ENCODE results near the gene NXN.

NXN gene

GRCh38 chr17:979539-980405, at the start of gene NXN:
NXN (minus strand) TSS chr17:979776.
- DNase-seq (ENCODE audit: low read depth): peak; percentile 80

DNA sequence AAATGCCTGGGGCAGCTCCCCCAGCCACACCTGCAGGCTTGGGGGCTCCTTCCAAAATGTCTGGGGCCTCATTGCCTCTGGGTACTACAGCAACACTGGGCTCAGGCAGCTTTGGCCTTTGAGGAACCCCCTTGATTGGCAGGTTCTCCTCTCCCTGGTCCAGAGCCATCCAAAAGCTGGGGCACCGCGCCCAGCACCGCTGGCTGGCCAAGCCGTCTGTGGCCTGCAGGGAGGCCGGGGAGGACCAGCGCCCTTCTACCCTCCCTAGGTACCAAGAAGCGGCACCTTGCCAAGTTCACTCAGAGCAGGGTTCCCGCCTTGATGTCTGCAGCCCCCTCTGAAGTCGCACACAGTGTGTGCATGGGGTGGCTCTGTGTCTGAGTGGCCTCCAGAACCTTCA, 47.5 kb upstream of the NXN start:
- no peak for DNase-seq (ENCODE audit: low read depth)

DNA sequence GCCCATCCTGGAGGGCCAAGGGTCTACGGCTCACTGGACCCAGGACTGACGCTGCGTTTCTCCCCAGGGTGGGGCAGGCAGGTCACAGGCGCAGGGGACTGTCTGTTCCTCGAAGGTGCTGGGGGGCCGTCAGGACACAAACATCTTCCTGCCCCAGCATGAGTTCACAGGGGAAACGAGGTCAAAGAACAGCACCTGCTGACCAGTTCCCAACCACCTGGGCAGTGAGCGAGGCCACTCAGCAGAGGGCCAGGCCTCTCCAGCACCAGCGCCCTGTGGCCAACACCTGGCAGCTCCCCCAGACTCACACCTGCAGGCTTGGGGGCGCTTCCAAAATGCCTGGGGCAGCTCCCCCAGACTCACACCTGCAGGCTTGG, 47.0 kb upstream of the NXN start:
- no peak for DNase-seq (ENCODE audit: low read depth)

GRCh38 chr17:1025733-1026598, 46.4 kb upstream of the NXN start:
- no peak for DNase-seq (ENCODE audit: low read depth)

DNA sequence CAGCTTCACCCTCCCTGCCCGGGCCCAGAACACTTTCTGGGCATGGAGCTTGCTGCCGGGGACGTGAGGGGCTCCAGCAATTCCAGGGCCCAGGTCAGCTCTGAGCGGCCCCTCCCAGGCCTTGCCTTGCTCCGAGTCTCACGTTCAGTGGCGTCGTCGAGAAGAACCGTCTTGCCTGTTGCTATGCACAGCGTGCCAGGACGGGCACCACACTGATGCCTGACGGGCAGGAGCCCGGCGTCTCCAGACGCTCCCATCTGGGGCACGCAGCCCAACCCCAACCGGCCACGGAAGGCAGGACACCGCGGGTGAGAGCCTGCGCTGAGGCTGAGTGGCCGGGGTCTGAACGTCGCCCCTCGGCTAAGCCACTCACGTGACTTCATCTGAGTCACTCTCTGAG, 44.5 kb upstream of the NXN start:
- DNase-seq (ENCODE audit: low read depth): no peak

GRCh38 chr17:1022278-1023024, 42.9 kb upstream of the NXN start:
- no peak for DNase-seq (ENCODE audit: low read depth)

DNA sequence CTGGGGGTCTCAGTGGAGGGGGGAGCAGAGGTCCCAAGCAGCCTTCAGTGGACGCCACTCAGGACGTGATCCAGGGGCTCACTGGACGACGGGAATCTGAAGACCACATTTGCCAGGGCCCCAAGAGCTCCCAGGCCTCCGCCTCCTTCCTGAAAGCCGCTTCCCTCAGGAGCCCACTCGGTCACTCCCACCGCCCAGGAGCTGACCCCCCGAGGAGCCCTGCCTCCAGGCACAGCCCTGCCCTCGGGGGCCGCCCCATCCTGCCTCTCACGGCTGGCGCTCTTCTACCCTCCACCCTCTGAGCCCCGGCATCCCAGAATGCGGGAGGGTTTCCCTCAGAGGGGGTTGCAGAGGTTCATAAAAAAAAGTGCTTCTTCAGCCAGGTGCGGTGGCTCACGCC, 41.6 kb upstream of the NXN start:
- no peak for DNase-seq (ENCODE audit: low read depth)

DNA sequence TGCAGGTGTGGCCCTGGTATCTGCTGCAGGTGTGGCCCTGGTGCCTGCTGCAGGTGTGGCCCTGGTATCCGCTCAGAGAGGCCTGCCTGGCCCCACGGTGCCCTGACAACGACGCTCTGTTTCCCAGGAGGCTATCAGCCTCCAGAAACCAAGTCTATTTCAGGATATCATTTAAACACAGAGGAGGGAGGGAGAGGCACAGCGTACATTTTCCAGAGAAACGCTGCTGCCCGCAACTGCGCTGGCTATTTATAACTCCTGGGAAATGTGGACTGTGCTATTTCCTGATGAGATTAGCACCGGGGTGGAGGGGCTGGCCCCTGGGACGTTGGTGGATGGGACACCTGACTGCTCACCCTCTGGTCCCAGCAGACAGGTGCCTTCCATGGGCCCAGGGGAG, 39.9 kb upstream of the NXN start:
- DNase-seq (ENCODE audit: low read depth): no peak

DNA sequence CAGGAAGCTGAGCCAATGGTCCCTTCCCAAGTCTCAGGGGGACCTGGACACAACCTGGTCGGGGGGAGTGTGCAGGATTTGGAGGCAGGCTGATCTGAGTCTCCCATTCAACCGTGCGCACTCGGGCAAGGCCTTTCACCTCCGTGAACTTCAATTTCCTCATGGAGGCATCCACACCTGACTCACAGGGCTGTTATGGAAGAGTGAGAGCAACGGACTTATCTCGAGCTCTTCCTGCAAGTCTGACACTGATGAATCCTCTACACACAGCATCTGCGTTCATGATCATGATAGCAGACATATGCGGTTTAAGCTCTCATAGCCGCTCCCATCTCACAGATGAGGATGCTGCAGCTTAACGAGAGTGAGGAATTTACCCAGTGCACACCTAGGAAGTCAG, 39.0 kb upstream of the NXN start:
- DNase-seq (ENCODE audit: low read depth): no peak

DNA sequence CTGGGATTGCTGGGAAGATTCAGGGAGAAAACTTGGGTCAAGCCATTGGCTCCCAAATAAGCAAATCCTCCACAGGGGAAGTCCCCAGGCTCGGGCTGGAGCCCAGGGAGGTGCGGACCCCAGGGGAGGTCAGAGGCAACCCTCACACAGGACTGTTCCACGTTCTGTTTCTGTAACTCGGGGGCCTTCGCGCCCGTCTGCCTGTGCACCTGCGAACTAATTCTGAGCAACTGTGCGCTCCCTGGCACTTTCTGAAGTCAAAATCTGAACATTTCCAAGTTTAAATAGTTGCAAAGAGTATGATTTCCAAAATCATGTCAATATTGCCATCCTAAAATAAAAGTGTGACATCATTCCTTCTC, 34.1 kb upstream of the NXN start:
- DNase-seq (ENCODE audit: low read depth): no peak

DNA sequence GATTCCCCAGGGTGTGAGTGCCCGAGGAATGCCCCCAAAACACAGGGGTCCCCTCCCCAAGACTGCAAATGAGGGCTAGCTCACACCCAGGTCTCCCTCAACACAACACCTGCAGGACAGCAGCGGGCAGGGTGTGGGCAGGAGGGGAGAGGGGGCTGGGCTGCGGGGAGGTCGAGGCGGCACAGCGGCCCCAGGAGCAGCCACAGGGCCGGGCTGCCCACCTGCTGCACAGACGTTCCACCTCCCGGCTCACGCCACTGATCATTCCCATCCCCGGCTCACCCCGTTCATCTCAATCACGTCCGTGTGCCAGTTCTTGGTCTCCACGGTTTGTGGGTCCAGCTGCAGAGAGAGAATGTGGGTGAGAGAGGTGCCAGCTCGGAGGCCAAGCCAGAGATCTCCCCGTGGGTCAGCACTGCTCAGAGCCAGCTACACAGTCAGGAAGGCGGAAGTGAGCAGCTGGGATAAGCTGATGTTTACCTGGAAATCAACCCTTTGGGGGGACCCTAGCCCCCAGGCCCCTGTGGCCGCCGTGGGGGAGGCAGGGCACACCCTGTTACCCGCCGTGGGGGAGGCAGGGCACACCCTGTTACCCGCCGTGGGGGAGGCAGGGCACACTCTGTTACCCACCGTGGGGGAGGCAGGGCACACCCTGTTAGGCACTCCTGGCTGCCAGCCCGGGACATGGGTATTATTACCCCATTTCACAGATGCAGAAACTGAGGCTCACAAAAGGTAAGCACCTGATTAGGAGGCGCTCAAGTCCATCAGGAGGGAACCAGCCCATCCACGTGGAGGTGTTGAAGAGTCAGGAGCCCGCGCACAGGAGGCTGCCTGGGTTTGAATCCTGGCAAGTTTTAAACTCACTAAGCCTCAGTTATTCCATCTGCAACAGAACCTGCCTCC, 33.5 kb upstream of the NXN start:
- no peak for DNase-seq (ENCODE audit: low read depth)

- DNase-seq (ENCODE audit: low read depth): no peak
These were observed 32.5 kb upstream of the NXN start for GRCh38 chr17:1011760-1012735.

DNA sequence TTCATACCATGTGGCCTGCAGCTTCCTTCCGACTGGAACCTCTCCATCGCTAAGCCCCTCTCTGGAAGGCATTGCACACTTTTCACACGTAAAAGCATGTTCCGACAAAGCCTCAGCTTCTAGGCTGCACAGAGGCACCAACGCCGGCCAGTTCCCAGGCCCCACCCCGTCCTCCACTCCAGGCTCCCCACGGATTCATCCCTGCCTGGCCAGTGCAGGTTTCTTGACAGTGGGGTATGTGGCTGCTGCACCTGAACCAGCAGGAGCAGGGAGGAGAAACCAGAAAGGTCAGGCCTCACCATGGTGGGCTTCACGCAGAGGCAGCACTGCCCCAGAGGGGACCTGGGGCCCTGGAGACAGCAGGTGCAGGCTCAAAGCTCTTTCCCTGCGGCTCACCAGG, 31.6 kb upstream of the NXN start:
- no peak for DNase-seq (ENCODE audit: low read depth)

DNA sequence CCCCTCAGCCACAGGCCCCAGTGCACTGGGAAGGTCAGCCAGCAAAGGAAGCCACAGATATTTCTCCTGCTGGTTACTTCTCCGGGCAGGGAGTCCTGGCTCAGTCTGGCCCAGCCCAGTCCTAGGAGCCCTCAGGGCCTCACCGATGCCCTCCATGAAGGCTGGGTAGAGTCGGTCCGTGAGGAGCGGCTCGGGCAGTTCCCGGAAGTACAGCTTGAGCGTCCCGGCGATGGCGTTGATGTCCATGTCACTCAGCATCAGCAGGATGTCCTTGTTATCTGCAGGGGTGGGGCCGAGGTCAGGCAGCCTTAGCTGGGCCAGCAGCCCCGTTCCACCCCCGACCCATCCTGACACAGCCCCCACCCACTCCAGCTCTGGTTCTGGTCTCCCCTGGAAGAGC, 31.0 kb upstream of the NXN start:
- DNase-seq (ENCODE audit: low read depth): no peak

DNA sequence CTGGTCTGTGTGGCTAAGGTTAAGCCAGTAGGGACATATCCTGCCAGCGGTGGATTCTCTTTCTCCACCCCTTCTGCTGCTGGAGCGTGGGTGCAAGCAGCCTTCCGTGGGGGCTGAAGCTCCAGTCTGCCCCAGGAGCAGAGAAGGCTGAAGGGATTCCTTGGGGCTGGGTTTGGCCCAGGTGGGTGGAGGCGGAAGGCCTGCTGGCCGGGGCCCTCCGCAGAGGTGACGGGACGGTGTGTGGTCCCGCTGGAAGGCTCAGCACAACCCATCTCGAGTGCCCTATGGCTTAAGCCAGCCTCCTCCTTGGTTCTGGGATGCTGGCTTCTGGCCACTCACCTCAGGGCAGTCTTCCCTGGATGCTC, 30.5 kb upstream of the NXN start:
- DNase-seq (ENCODE audit: low read depth): no peak

- DNase-seq (ENCODE audit: low read depth): no peak
These were observed 29.9 kb upstream of the NXN start for GRCh38 chr17:1009229-1010085.

GRCh38 chr17:1008008-1008761, 28.6 kb upstream of the NXN start:
- DNase-seq (ENCODE audit: low read depth): no peak

- DNase-seq (ENCODE audit: low read depth): no peak
These were observed 27.9 kb upstream of the NXN start for GRCh38 chr17:1007310-1008007.
